Measurements from ENCODE around the gene ASB1.
"Not testable (repeated sequence)": the region's sequence is repeated elsewhere in the genome, so short reads cannot be mapped to it uniquely, and the experiment has no call there.

ASB1 gene

GRCh38 chr2:238404406-238405216 is 22.1 kb upstream of the ASB1 start:
- no peak for DNase-seq (ENCODE audit: low spot score)

GRCh38 chr2:238405217-238405555 is 21.5 kb upstream of the ASB1 start:
- not testable (repeated sequence) for DNase-seq (ENCODE audit: low spot score)

- DNase-seq (ENCODE audit: low spot score) = no peak
Measured at GRCh38 chr2:238406221-238406997, 20.3 kb upstream of the ASB1 start.

GRCh38 chr2:238406998-238407285 is 19.8 kb upstream of the ASB1 start:
- DNase-seq (ENCODE audit: low spot score) = no peak

- no peak for DNase-seq (ENCODE audit: low spot score)
Measured at GRCh38 chr2:238407566-238407965, 19.2 kb upstream of the ASB1 start.

GRCh38 chr2:238408615-238409340 is 17.9 kb upstream of the ASB1 start:
- DNase-seq (ENCODE audit: low spot score) = no peak

- no peak for DNase-seq (ENCODE audit: low spot score)
Measured at GRCh38 chr2:238409341-238410199, 17.2 kb upstream of the ASB1 start.

- DNase-seq (ENCODE audit: low spot score) = no peak
Measured at GRCh38 chr2:238412067-238412767, 14.5 kb upstream of the ASB1 start.

GRCh38 chr2:238413368-238413767 is 13.4 kb upstream of the ASB1 start:
- no peak for DNase-seq (ENCODE audit: low spot score)

GRCh38 chr2:238415036-238415764 is 11.5 kb upstream of the ASB1 start:
- no peak for DNase-seq (ENCODE audit: low spot score)

GRCh38 chr2:238415893-238416292 is 10.8 kb upstream of the ASB1 start:
- no peak for DNase-seq (ENCODE audit: low spot score)

- DNase-seq (ENCODE audit: low spot score) = no peak
Measured at GRCh38 chr2:238418196-238418998, 8.3 kb upstream of the ASB1 start.

GRCh38 chr2:238418999-238419546 is 7.7 kb upstream of the ASB1 start:
- DNase-seq (ENCODE audit: low spot score) = no peak

- no peak for DNase-seq (ENCODE audit: low spot score)
Measured at GRCh38 chr2:238420442-238420841, 6.3 kb upstream of the ASB1 start.

GRCh38 chr2:238420878-238421694 is 5.6 kb upstream of the ASB1 start:
- no peak for DNase-seq (ENCODE audit: low spot score)

- no peak for DNase-seq (ENCODE audit: low spot score)
Measured at GRCh38 chr2:238421695-238422035, 5.1 kb upstream of the ASB1 start.

GRCh38 chr2:238422285-238422684 is 4.4 kb upstream of the ASB1 start:
- no peak for DNase-seq (ENCODE audit: low spot score)

- no peak for DNase-seq (ENCODE audit: low spot score)
Measured at GRCh38 chr2:238422940-238423339, 3.8 kb upstream of the ASB1 start.

Measured in GM03348 (cell line).